Testis (tissue), 3 donors: ENCODE results near the gene RPL29. TPM values are rescaled to one million over a fixed set of nuclear protein-coding genes. Genes with fewer than 3 reads are reported as not detected.

Source experiments
- DNase-seq: peaks from one replicate; pipeline ENCODE4 v3.0.0-alpha.2; 2019
- H3K27ac ChIP-seq, 2 donors: fragments of 200-600 bp; sonication (generic); one replicate each; pipeline ENCODE4 v1.5.1; 2019
- H3K27me3 ChIP-seq: fragments of 200-600 bp; sonication (generic); one replicate; pipeline ENCODE4 v1.5.1; 2019
- H3K36me3 ChIP-seq: fragments of 200-600 bp; sonication (generic); one replicate; pipeline ENCODE4 v1.5.1; 2017; ENCODE audit warnings: low read depth; ENCODE audit errors: missing control alignments
- H3K4me1 ChIP-seq: fragments of 200-600 bp; sonication (generic); one replicate; pipeline ENCODE4 v1.5.1; 2019
- H3K4me3 ChIP-seq, 2 donors: fragments of 200-600 bp; sonication (generic); one replicate each; pipeline ENCODE4 v1.5.1; 2017 to 2019
- H3K9me3 ChIP-seq: fragments of 200-600 bp; sonication (generic); one replicate; pipeline ENCODE4 v1.5.1; 2017
- POLR2A ChIP-seq: fragments of 450-650 bp; IDR thresholded peaks from one replicate; pipeline ENCODE4 v1.6.1; 2017; ENCODE audit warnings: antibody characterized with exemption, mild to moderate bottlenecking, moderate library complexity
- WGBS, 2 donors: methylation state at CpG; one replicate each; pipeline ENCODE4 v1.1.5; 2018; 5-methylcytosine and 5-hydroxymethylcytosine counted together
- intact Hi-C: fragments of 100-400 bp; cut with DNase I; formaldehyde crosslinking; loops from one replicate; pipeline ENCODE4 v1.15.1; 2023; ENCODE audit warnings: low total_unique reads
- polyA plus RNA-seq: library from polyadenylated mRNA; stranded (reverse); fragments of 350-450 nt; fragmentation: Illumina TruSeq; extraction: RNeasy Lipid Tissue Mini Kit (QIAGEN cat#74804); gene quantifications from one replicate; pipeline ENCODE4 v1.2.3, GENCODE V29; 2014; ENCODE audit warnings: low read depth, low replicate concordance; ENCODE audit not compliant: insufficient read depth
- total RNA-seq, 2 donors: library from RNA; depleted of rRNA; stranded (reverse); fragments of >200 nt; gene quantifications; one replicate each; pipeline ENCODE4 v1.2.3, GENCODE V29; 2016
- TF ChIP-seq, protein P1 (sequence below), 3 experiments: fragments of 450-650 bp in 2 of 3; fragments of 200-600 bp in 1 of 3; sonication (generic) in 1 of 3; IDR thresholded peaks; one replicate each; pipeline ENCODE4 v1.5.1; 2016 to 2019; ENCODE audit warnings: antibody characterized with exemption in 3 of 3, mild to moderate bottlenecking in 2 of 3, moderate library complexity in 1 of 3

RPL29 gene
- total and polyA plus RNA-seq, 3 donors from 2014 or later, result 491 to 999 (median 965) TPM

DNA sequence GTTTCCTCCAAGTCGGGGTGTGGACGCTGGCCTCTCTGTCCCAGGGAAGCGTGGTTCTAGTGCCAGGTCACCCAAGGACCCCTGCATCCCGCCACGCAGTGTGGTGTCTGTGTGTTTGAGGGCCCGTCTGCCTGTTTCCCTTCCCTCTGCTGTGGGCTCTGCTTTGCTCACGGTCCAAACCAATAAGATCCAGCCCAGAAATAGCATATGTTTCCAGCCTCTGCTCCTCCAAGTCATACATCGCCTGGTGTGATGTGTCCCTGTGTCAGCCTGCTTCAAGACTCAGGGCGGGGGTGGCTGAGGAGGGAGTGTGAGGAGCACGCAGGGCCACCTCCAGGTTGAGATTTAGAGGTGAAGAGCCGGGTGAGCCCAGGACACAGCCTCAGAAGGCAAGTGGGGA lies 21.9 kb upstream of the RPL29 start:
- TF ChIP-seq, protein P1, sequence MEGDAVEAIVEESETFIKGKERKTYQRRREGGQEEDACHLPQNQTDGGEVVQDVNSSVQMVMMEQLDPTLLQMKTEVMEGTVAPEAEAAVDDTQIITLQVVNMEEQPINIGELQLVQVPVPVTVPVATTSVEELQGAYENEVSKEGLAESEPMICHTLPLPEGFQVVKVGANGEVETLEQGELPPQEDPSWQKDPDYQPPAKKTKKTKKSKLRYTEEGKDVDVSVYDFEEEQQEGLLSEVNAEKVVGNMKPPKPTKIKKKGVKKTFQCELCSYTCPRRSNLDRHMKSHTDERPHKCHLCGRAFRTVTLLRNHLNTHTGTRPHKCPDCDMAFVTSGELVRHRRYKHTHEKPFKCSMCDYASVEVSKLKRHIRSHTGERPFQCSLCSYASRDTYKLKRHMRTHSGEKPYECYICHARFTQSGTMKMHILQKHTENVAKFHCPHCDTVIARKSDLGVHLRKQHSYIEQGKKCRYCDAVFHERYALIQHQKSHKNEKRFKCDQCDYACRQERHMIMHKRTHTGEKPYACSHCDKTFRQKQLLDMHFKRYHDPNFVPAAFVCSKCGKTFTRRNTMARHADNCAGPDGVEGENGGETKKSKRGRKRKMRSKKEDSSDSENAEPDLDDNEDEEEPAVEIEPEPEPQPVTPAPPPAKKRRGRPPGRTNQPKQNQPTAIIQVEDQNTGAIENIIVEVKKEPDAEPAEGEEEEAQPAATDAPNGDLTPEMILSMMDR (IDR thresholded peaks at IDR 0.05), result no peak
- no peak for TF ChIP-seq POLR2A
- 86 to 92% methylated on average over 4 to 11 of the region's 11 CpGs for WGBS, 2 donors
- DNase-seq, result no peak

DNA sequence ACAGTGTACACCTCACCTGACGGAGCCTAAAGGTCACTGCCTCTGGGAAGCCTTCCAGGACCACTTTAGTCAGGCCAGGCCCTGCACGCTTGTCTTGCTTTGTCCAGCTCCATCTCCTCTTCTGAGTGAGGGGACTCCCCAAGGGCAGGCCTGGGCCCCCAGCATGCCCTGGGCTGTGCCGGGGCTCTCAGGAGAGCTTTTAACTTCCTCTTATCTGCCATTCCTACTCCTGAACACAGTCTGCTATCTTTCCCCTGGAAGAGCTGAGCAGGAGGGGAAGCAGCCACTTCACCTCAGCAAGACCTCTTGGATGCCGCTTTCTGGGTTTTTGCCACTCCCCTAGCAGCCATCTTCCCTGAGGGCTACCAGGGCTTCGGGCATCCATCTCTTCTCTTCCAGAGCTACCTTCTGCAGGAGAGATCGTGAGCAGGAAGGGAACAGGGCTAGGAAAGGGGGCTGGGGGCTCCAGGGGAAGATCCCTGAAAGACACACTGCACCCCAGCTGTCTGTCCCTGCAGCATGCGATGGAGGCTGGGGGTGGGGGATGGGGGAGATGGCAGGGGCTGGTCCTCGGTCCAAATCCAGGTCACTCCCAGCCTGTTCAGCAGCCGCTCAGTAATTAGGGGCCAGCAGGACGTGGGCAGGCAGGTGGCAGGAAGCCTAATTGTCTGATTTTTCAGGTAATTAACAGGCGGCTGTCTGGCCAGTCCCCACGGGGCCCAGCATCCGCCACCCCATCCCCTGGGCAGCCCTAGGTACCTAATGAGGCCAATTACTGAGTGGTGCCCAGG lies 19.9 kb upstream of the RPL29 start:
- Histone ChIP-seq H3K4me3 (no peak overlapping the region), H3K27ac (no peak overlapping the region), H3K27me3 (no peaks in the 10 kb centered on the region), H3K36me3 (no peaks in the 10 kb centered on the region), H3K4me1 (peaks cover 24% of the 10 kb centered on the region), H3K9me3 (no peaks in the 10 kb centered on the region)
- intact Hi-C loops, result no loop called here
- no peak for DNase-seq
- TF ChIP-seq POLR2A, result no peak
- TF ChIP-seq, protein P1 (IDR thresholded peaks at IDR 0.05), result no peak
- WGBS, 2 donors, result 89 to 90% methylated on average over 5 to 13 of the region's 13 CpGs

More for the DNA sequence above, 21.9 kb upstream of the RPL29 start:
- Histone ChIP-seq H3K9me3 (no peaks in the 10 kb centered on the region), H3K4me1 (peaks cover 41% of the 10 kb centered on the region), H3K4me3 (no peak overlapping the region), H3K27ac (no peak overlapping the region), H3K36me3 (no peaks in the 10 kb centered on the region), H3K27me3 (no peaks in the 10 kb centered on the region)
- intact Hi-C loops, result no loop called here

DNA sequence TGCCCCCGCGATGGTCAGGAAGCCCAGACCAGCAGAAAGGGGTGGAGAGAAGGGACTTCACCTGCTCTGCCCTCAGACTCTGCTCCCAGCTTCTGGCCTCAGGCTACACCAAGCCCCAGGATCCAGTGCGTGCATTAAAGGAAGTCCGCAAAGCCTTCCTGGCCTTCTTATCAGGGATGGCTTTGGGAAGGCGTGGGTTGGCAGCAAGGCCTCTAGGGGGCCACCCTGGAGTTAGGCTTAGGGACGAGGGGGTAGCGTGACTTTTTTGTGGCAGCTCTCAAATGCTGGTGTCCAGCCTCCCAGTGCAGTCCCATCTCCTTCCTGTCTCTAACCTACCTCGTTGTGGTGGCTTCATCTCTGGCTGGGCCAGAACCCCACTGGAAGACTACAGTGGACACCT lies 18.9 kb upstream of the RPL29 start:
- TF ChIP-seq POLR2A, result no peak
- TF ChIP-seq, protein P1 (IDR thresholded peaks at IDR 0.05), result no peak
- WGBS, 2 donors, result 84 to 90% methylated on average over 3 to 8 of the region's 8 CpGs
- Histone ChIP-seq H3K4me3 (no peak overlapping the region), H3K9me3 (no peaks in the 10 kb centered on the region), H3K27ac (no peak overlapping the region), H3K36me3 (no peaks in the 10 kb centered on the region), H3K4me1 (peaks cover 14% of the 10 kb centered on the region), H3K27me3 (no peaks in the 10 kb centered on the region)
- intact Hi-C loops, result no loop called here
- no peak for DNase-seq

DNA sequence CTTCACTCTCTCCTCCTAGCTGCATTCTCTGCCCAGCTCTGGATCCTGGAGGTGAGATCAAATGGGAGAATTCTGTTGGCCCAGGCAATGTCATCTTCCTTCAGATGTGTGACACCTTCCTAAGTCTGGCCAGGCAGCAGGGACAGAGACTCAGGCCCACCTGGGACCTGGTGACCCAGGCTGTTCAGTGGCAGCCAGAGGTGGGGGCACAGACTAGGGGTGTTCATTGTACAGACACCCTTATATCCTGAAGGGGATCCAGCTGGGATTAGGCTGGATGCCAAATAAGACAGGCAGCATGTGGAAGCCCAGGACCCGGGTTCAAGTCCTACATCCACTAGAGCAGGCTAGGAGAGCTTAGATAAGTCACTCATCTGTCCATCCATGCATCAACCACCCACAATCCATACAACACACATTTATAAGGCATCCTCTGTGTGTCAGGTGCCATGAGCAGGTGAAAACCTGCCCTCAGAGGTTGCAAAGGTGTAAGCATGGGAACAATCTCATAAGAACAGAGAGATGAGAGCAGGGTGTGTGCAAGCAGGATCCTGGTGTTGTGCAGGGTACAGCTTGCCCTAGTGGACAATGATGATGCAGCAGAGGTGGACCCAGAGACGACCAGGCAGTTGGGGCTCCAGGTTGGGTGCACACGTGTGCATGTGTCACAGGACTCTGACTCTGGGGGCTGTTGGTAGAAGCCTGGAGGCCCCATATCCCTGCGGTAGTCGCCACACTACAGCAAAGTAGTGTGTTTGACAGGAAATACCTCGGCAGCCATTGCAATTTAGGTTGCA lies 18.3 kb upstream of the RPL29 start:
- intact Hi-C loops, result no loop called here
- no peaks in the 10 kb centered on the region for H3K36me3 ChIP-seq
- H3K4me3 ChIP-seq, result no peak overlapping the region
- no peak overlapping the region for H3K27ac ChIP-seq
- TF ChIP-seq POLR2A, result no peak
- TF ChIP-seq, protein P1 (IDR thresholded peaks at IDR 0.05), result no peak
- peaks cover 8% of the 10 kb centered on the region for H3K4me1 ChIP-seq
- no peak for DNase-seq
- no peaks in the 10 kb centered on the region for H3K27me3 ChIP-seq
- WGBS, 2 donors, result 91 to 93% methylated on average over 4 to 6 of the region's 6 CpGs
- no peaks in the 10 kb centered on the region for H3K9me3 ChIP-seq
